Mucosa of gallbladder (tissue), 1 donor: ENCODE data around the gene RUNX1. TPM values are rescaled to one million over a fixed set of nuclear protein-coding genes. Genes with fewer than 3 reads are reported as not detected.

Experiments
- DNase-seq: peaks from one replicate; pipeline ENCODE4 v3.0.0-alpha.2; 2020; ENCODE audit warnings: low spot score
- total RNA-seq: library from RNA; stranded (reverse); gene quantifications from one replicate; pipeline ENCODE4 v1.2.1, GENCODE V29; 2021
- donor health status: DM: no; HTN: no; CAD: no.

Gene RUNX1
- total RNA-seq, 1 donor from 2014 or later: 35.1 TPM

GRCh38 chr21:34946385-34946840 lies 102.7 kb downstream of the RUNX1 start:
- DNase-seq: no peak

- DNase-seq: no peak
These were observed 103.8 kb downstream of the RUNX1 start for GRCh38 chr21:34945288-34945687.

GRCh38 chr21:34944015-34944755 lies 104.9 kb downstream of the RUNX1 start:
- no peak for DNase-seq

- DNase-seq: no peak
These were observed 106.2 kb downstream of the RUNX1 start for GRCh38 chr21:34942911-34943310.

GRCh38 chr21:34941162-34941561 lies 107.9 kb downstream of the RUNX1 start:
- no peak for DNase-seq

GRCh38 chr21:34939673-34940331 lies 109.3 kb downstream of the RUNX1 start:
- DNase-seq: no peak

GRCh38 chr21:34938089-34938764 lies 110.9 kb downstream of the RUNX1 start:
- DNase-seq: no peak

- no peak for DNase-seq
These were observed 112.1 kb downstream of the RUNX1 start for GRCh38 chr21:34936883-34937563.

GRCh38 chr21:34936371-34936789 lies 112.7 kb downstream of the RUNX1 start:
- no peak for DNase-seq

- DNase-seq: no peak
These were observed 113.2 kb downstream of the RUNX1 start for GRCh38 chr21:34935898-34936297.

- no peak for DNase-seq
These were observed 113.7 kb downstream of the RUNX1 start for GRCh38 chr21:34935452-34935851.

GRCh38 chr21:34934350-34934749 lies 114.8 kb downstream of the RUNX1 start:
- no peak for DNase-seq

- DNase-seq: no peak
These were observed 115.3 kb downstream of the RUNX1 start for GRCh38 chr21:34933609-34934335.

GRCh38 chr21:34932233-34932632 lies 116.9 kb downstream of the RUNX1 start:
- no peak for DNase-seq

- no peak for DNase-seq
These were observed 118.1 kb downstream of the RUNX1 start for GRCh38 chr21:34930971-34931370.

- no peak for DNase-seq
These were observed 120.5 kb downstream of the RUNX1 start for GRCh38 chr21:34928637-34929036.

- DNase-seq: no peak
These were observed 121.1 kb downstream of the RUNX1 start for GRCh38 chr21:34927992-34928391.

- peak; percentile 66 for DNase-seq
These were observed 122.2 kb downstream of the RUNX1 start for GRCh38 chr21:34926803-34927467.

- DNase-seq: no peak
These were observed 123.5 kb downstream of the RUNX1 start for GRCh38 chr21:34925597-34925996.

- no peak for DNase-seq
These were observed 124.2 kb downstream of the RUNX1 start for GRCh38 chr21:34924771-34925419.
